HEK293 (cell line): ENCODE results near the gene ZBP1.

Experiments used
- CTCF ChIA-PET: fragments of 350-600 bp; formaldehyde crosslinking; extraction: SDS; loops from one replicate; lab custom pipeline; 2021; ENCODE audit warnings: antibody characterized with exemption; lab: Yijun Ruan, JAX
- POLR2A ChIA-PET: fragments of 300-600 bp; formaldehyde crosslinking; extraction: SDS; loops from one replicate; lab custom pipeline; 2020; ENCODE audit warnings: antibody characterized with exemption, inconsistent platforms; lab: Yijun Ruan, JAX
- H3K27ac ChIP-seq: fragments of 200-500 bp; sonication (Bioruptor generic); 2 replicates; pipeline ENCODE4 v1.5.1; 2014; ENCODE audit warnings: low read depth, low read length, control low read depth, inconsistent platforms; ENCODE audit errors: extremely low read depth
- H3K36me3 ChIP-seq, 2 experiments: fragments of 200-500 bp in 1 of 2; sonication (Bioruptor generic) in 1 of 2; 1 replicate in 1 of 2; 2 replicates in 1 of 2; pipeline ENCODE4 v1.5.1; 2014 to 2017; ENCODE audit warnings: inconsistent platforms in 2 of 2, low read length in 2 of 2; ENCODE audit not compliant: control insufficient read depth in 2 of 2, insufficient read depth in 1 of 2
- H3K4me1 ChIP-seq: fragments of 200-500 bp; sonication (Bioruptor generic); 2 replicates; pipeline ENCODE4 v1.5.1; 2014; ENCODE audit warnings: mild to moderate bottlenecking, low read length, inconsistent platforms; ENCODE audit not compliant: control insufficient read depth, insufficient read depth
- H3K4me3 ChIP-seq: 2 replicates; pipeline ENCODE4 v1.5.1; 2011; ENCODE audit warnings: low read depth, mild to moderate bottlenecking, control low read depth, low read length, moderate library complexity
- H3K9me3 ChIP-seq: fragments of 200-500 bp; sonication (Bioruptor generic); 2 replicates; pipeline ENCODE4 v1.5.1; 2014; ENCODE audit warnings: low read depth, low read length, inconsistent platforms; ENCODE audit not compliant: control insufficient read depth, insufficient read depth
- PBX3 ChIP-seq: sonication (generic); formaldehyde crosslinking; IDR thresholded peaks from 2 replicates; pipeline ENCODE4 v1.8.1; 2022; ENCODE audit warnings: mild to moderate bottlenecking, moderate library complexity, missing genetic modification reagents
- PRDM2 ChIP-seq: fragments of 450-650 bp; formaldehyde crosslinking; IDR thresholded peaks from 2 replicates; pipeline ENCODE4 v1.5.1; 2016; ENCODE audit warnings: missing biosample characterization, missing genetic modification characterization, borderline replicate concordance
- SCRT1 ChIP-seq: fragments of 450-650 bp; formaldehyde crosslinking; IDR thresholded peaks from 2 replicates; pipeline ENCODE4 v1.5.1; 2016; ENCODE audit warnings: missing biosample characterization, missing genetic modification characterization, borderline replicate concordance
- SCRT2 ChIP-seq: fragments of 450-650 bp; formaldehyde crosslinking; IDR thresholded peaks from 2 replicates; pipeline ENCODE4 v1.5.1; 2016; ENCODE audit warnings: missing biosample characterization, missing genetic modification characterization
- TCF7L2 ChIP-seq: IDR thresholded peaks from 2 replicates; pipeline ENCODE4 v1.6.1; 2011; ENCODE audit warnings: low read depth, mild to moderate bottlenecking, inconsistent platforms, low read length, moderate library complexity, borderline replicate concordance
- ZFP3 ChIP-seq: fragments of 450-650 bp; formaldehyde crosslinking; IDR thresholded peaks from 2 replicates; pipeline ENCODE4 v1.5.1; 2016; ENCODE audit warnings: low read depth, missing biosample characterization, missing genetic modification characterization
- ZNF138 ChIP-seq: fragments of 450-650 bp; formaldehyde crosslinking; IDR thresholded peaks from 2 replicates; pipeline ENCODE4 v1.5.1; 2016; ENCODE audit warnings: missing biosample characterization, missing genetic modification characterization, borderline replicate concordance
- ZNF239 ChIP-seq: fragments of 450-650 bp; formaldehyde crosslinking; IDR thresholded peaks from 2 replicates; pipeline ENCODE4 v1.5.1; 2016; ENCODE audit warnings: missing biosample characterization, missing genetic modification characterization
- ZNF266 ChIP-seq: fragments of 450-650 bp; formaldehyde crosslinking; IDR thresholded peaks from 2 replicates; pipeline ENCODE4 v1.5.1; 2016; ENCODE audit warnings: missing biosample characterization, missing genetic modification characterization, low read depth
- ZNF394 ChIP-seq: fragments of 450-650 bp; formaldehyde crosslinking; IDR thresholded peaks from 2 replicates; pipeline ENCODE4 v1.5.1; 2016; ENCODE audit warnings: missing biosample characterization, missing genetic modification characterization, mild to moderate bottlenecking, moderate library complexity, borderline replicate concordance
- ZNF416 ChIP-seq: fragments of 450-650 bp; formaldehyde crosslinking; IDR thresholded peaks from 2 replicates; pipeline ENCODE4 v1.5.1; 2016; ENCODE audit warnings: missing biosample characterization, missing genetic modification characterization
- ZNF623 ChIP-seq: fragments of 450-650 bp; formaldehyde crosslinking; IDR thresholded peaks from 2 replicates; pipeline ENCODE4 v1.5.1; 2016; ENCODE audit warnings: missing biosample characterization, missing genetic modification characterization
- ZNF654 ChIP-seq: fragments of 450-650 bp; formaldehyde crosslinking; IDR thresholded peaks from 2 replicates; pipeline ENCODE4 v1.5.1; 2016; ENCODE audit warnings: low read depth, missing biosample characterization, missing genetic modification characterization
- ZNF791 ChIP-seq: fragments of 450-650 bp; formaldehyde crosslinking; IDR thresholded peaks from 2 replicates; pipeline ENCODE4 v1.5.1; 2016; ENCODE audit warnings: missing biosample characterization, missing genetic modification characterization

ZBP1 gene

GRCh38 chr20:57571782-57572416, 48.3 kb downstream of the ZBP1 start:
- TF ChIP-seq ZNF791 (tag by site-specific recombination) (no peak), ZNF623 (tag by site-specific recombination) (no peak), ZNF394 (tag by site-specific recombination) (no peak), PBX3 (CRISPR knock-in tag) (no peak), ZNF138 (tag by site-specific recombination) (no peak), ZNF416 (tag by site-specific recombination) (no peak), ZNF266 (tag by site-specific recombination) (no peak), ZFP3 (tag by site-specific recombination) (no peak), SCRT1 (no peak), PRDM2 (tag by site-specific recombination) (no peak), ZNF239 (no peak), SCRT2 (tag by site-specific recombination) (no peak), ZNF654 (no peak)
- ChIA-PET POLR2A (no interaction called here), CTCF (interaction anchor here (0.8 to 4.5 kb wide), 3 partner anchors 8 to 12 kb away, joined by 5 to 33 read pairs (median 21); partner anchors contain the start of gene PCK1)
- Histone ChIP-seq H3K36me3 (no peaks in the 10 kb centered on the region), H3K9me3 (no peaks in the 10 kb centered on the region), H3K27ac (no peak overlapping the region), H3K4me1 (no peaks in the 10 kb centered on the region), H3K4me3 (no peak overlapping the region)

GRCh38 chr20:57570920-57571319, 49.3 kb downstream of the ZBP1 start:
- Histone ChIP-seq H3K4me3 (no peak overlapping the region), H3K27ac (no peak overlapping the region), H3K36me3 (no peaks in the 10 kb centered on the region), H3K4me1 (no peaks in the 10 kb centered on the region), H3K9me3 (no peaks in the 10 kb centered on the region)
- ChIA-PET CTCF (interaction anchor here (4.5 kb wide), 1 partner anchor 12 kb away, joined by 33 read pairs; no protein-coding TSS in a partner anchor), POLR2A (no interaction called here)
- TF ChIP-seq TCF7L2, result no peak
